DOHH2 (cell line): ENCODE results near the gene ZNF683.

Experiments
- CTCF ChIP-seq: fragments of 200-600 bp; sonication (generic); IDR thresholded peaks from one replicate; pipeline ENCODE4 v1.5.1; 2014; ENCODE audit warnings: antibody characterized with exemption, mild to moderate bottlenecking, low read depth, low read length; ENCODE audit not compliant: poor library complexity, severe bottlenecking
- EZH2phosphoT487 ChIP-seq: fragments of 200-600 bp; sonication (generic); IDR thresholded peaks from 2 replicates; pipeline ENCODE4 v1.6.1; 2017; ENCODE audit warnings: borderline replicate concordance, mild to moderate bottlenecking, antibody characterized with exemption, low read length, moderate library complexity, mixed read lengths

GRCh38 chr1:26360807-26361604, 11.5 kb downstream of the ZNF683 start:
- TF ChIP-seq CTCF (no peak), EZH2phosphoT487 (no peak)
